HG02943 (cell line): ENCODE measurements around the gene ENTPD7.
"Not testable (repeated sequence)": the region's sequence is repeated elsewhere in the genome, so short reads cannot be mapped to it uniquely, and the experiment has no call there.

Experiments
- ATAC-seq: cut with Tn5 transposase; IDR thresholded peaks from one replicate; pipeline ENCODE4 v1.9.1; 2021; ENCODE audit warnings: mild to moderate bottlenecking, low read depth, moderate library complexity; ENCODE audit not compliant: unreplicated experiment

ENTPD7 gene

GRCh38 chr10:99740933-99741559 lies 81.7 kb downstream of the ENTPD7 start:
- no peak for ATAC-seq

DNA sequence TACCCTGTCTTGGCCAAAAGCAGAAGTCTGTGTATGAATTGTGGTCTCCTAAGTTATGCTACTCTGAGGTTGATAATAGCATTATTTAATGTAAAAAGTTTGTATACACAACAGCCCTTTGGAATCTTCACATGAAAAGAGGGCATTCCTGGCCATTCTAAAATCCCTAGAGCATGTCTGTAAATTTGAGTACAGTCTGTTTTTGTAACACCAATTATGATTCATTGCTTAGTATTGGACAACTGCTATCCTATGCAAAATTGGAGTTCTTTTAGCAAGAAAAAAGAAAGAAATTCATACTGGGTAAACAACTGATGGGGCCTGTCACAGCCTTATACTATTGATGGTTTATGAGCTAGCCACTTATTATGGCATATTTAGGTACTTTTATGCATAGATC lies 82.9 kb downstream of the ENTPD7 start:
- ATAC-seq: no peak

GRCh38 chr10:99742701-99743100 lies 83.4 kb downstream of the ENTPD7 start:
- ATAC-seq: no peak

- no peak for ATAC-seq
Measured at GRCh38 chr10:99743841-99744240, 84.5 kb downstream of the ENTPD7 start.

- not testable (repeated sequence) for ATAC-seq
Measured at GRCh38 chr10:99746166-99746565, 86.9 kb downstream of the ENTPD7 start.

DNA sequence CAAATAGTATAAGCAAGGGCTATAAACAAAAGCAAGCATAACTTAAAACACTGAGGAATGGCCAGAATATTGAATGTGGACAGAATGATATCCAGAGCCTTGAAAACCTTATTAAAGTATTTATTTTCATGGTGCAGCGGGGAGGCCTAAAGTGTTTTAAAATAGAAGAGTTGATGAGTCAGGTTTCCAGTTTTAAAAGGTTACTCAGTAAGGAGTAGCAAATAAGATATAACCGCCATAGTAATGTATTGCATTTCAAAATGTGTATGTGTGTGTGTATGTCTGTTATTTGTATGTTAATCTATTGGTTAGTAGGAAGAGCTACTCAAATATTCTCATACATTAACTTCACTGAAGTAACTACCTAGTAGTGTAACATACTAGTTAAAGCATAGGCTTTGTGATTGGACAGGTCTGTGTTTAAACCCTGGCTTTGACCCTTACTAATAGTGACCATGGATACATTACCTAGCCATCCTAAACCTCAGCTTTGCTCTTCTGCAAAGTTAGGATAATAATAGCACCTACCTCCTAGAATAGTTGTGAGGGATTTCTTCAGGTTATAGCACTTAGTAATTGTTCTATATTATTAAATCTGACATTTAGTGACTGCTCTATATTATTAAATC lies 89.6 kb downstream of the ENTPD7 start:
- ATAC-seq: no peak

DNA sequence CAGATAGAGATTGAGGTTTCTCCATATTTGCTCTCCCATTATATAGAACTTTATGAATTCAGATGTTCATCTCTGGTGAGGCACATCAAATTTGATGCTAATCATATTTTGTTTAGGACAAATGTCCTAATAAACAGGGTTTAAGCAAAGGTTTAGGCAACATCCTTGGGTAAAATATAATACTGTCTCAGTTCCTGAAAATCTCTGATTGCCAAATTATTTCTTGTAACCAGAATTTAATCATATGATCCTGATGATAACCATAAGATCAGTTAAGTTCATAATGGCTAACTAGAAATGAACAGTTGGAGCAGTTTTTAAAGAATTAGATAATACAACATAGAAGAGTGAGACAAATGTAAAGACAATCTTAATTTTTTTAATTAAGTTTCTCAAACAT lies 91.3 kb downstream of the ENTPD7 start:
- ATAC-seq: no peak

- ATAC-seq: no peak
Measured at GRCh38 chr10:99754670-99755069, 95.4 kb downstream of the ENTPD7 start.
